GM18867 (cell line): ENCODE results near the gene TMEM240.
"Not testable (repeated sequence)": the region's sequence is repeated elsewhere in the genome, so short reads cannot be mapped to it uniquely, and the experiment has no call there.

Source experiments
- ATAC-seq: cut with Tn5 transposase; IDR thresholded peaks from one replicate; pipeline ENCODE4 v1.9.1; 2021; ENCODE audit warnings: mild to moderate bottlenecking, moderate library complexity; ENCODE audit not compliant: unreplicated experiment

Gene TMEM240

GRCh38 chr1:1527092-1527816 is 13.2 kb downstream of the TMEM240 start:
- no peak for ATAC-seq

GRCh38 chr1:1526476-1526875 is 13.9 kb downstream of the TMEM240 start:
- ATAC-seq: not testable (repeated sequence)

- ATAC-seq: not testable (repeated sequence)
Observed at GRCh38 chr1:1524750-1525383, 15.6 kb downstream of the TMEM240 start.

GRCh38 chr1:1523651-1524050 is 16.8 kb downstream of the TMEM240 start:
- ATAC-seq: not testable (repeated sequence)

- ATAC-seq: not testable (repeated sequence)
Observed at GRCh38 chr1:1523226-1523625, 17.2 kb downstream of the TMEM240 start.

- ATAC-seq: not testable (repeated sequence)
Observed at GRCh38 chr1:1522536-1522935, 17.9 kb downstream of the TMEM240 start.

- no peak for ATAC-seq
Observed at GRCh38 chr1:1521331-1521730, 19.1 kb downstream of the TMEM240 start.

GRCh38 chr1:1519805-1520505 is 20.5 kb downstream of the TMEM240 start:
- not testable (repeated sequence) for ATAC-seq

GRCh38 chr1:1518621-1519007 is 21.8 kb downstream of the TMEM240 start:
- ATAC-seq: not testable (repeated sequence)

- no peak for ATAC-seq
Observed at GRCh38 chr1:1517973-1518620, 22.3 kb downstream of the TMEM240 start.

- ATAC-seq: not testable (repeated sequence)
Observed at GRCh38 chr1:1516923-1517322, 23.5 kb downstream of the TMEM240 start.

- ATAC-seq: not testable (repeated sequence)
Observed at GRCh38 chr1:1514376-1514775, 26.0 kb downstream of the TMEM240 start.

GRCh38 chr1:1513675-1514074 is 26.7 kb downstream of the TMEM240 start:
- not testable (repeated sequence) for ATAC-seq

- not testable (repeated sequence) for ATAC-seq
Observed at GRCh38 chr1:1512425-1512824, 28.0 kb downstream of the TMEM240 start.

- peak; percentile 82 for ATAC-seq
Observed at GRCh38 chr1:1511533-1512285, 28.7 kb downstream of the TMEM240 start, which contains the start of gene ATAD3A. TSS of gene ATAD3A (plus strand) at chr1:1512162. CDS start at chr1:1512269, 107 bp downstream.

GRCh38 chr1:1510912-1511532 is 29.4 kb downstream of the TMEM240 start:
- ATAC-seq: no peak

GRCh38 chr1:1509465-1509850 is 31.0 kb downstream of the TMEM240 start:
- not testable (repeated sequence) for ATAC-seq

- ATAC-seq: not testable (repeated sequence)
Observed at GRCh38 chr1:1508775-1509464, 31.5 kb downstream of the TMEM240 start.

GRCh38 chr1:1507305-1507704 is 33.1 kb downstream of the TMEM240 start:
- ATAC-seq: no peak
